Right atrium auricular region (tissue), 2 donors: ENCODE measurements around the gene ZNF219. TPM values are rescaled to one million over a fixed set of nuclear protein-coding genes. Genes with fewer than 3 reads are reported as not detected.

Experiments used
- DNase-seq: peaks from one replicate; pipeline ENCODE4 v3.0.0-alpha.2; 2019; ENCODE audit warnings: low spot score
- H3K27ac ChIP-seq, 2 donors: fragments of 200-600 bp; sonication (generic); 1 replicate in 1 of 2; 2 replicates in 1 of 2; pipeline ENCODE4 v1.5.1; 2016 to 2019
- H3K27me3 ChIP-seq, 2 donors: fragments of 200-600 bp; sonication (generic); one replicate each; pipeline versions ENCODE4 v1.5.1 to v1.6.0; 2017 to 2019
- H3K36me3 ChIP-seq: fragments of 200-600 bp; sonication (generic); one replicate; pipeline ENCODE4 v1.5.1; 2016
- H3K4me1 ChIP-seq, 2 donors: fragments of 200-600 bp; sonication (generic); one replicate each; pipeline versions ENCODE4 v1.5.1 to v1.6.0; 2017 to 2019
- H3K4me3 ChIP-seq, 2 donors: fragments of 200-600 bp; sonication (generic); 1 replicate in 1 of 2; 2 replicates in 1 of 2; pipeline ENCODE4 v1.5.1; 2017 to 2019; ENCODE audit warnings: mild to moderate bottlenecking in 1 of 2, moderate library complexity in 1 of 2
- H3K9me3 ChIP-seq, 2 donors: fragments of 200-600 bp; sonication (generic); one replicate each; pipeline ENCODE4 v1.5.1; 2019
- CTCF ChIP-seq, 2 donors: fragments of 200-600 bp; sonication (generic); IDR thresholded peaks; one replicate each; pipeline ENCODE4 v1.5.1; 2019; ENCODE audit warnings: antibody characterized with exemption in 2 of 2
- total RNA-seq, 2 donors: library from RNA; depleted of rRNA; stranded (reverse); fragments of >200 nt; gene quantifications; one replicate each; pipeline ENCODE4 v1.1.0, GENCODE V29; 2016

The ZNF219 gene
- 10 to 100 TPM; 49.7 to 66.6 TPM for total RNA-seq

- no peaks in the 10 kb centered on the region for H3K27me3 ChIP-seq
- DNase-seq, result no peak
- TF ChIP-seq CTCF (IDR thresholded peaks at IDR 0.05), result peak in 1 of 2 donors; percentile 18
Measured at GRCh38 chr14:21098076-21098891, at the start of gene ZNF219. Gene ZNF219, minus strand, starts transcription at chr14:21098655. Its CDS starts 5,064 bp downstream, at chr14:21093591.

GRCh38 chr14:21145437-21145836, 47.0 kb upstream of the ZNF219 start:
- no peak for DNase-seq
- no peaks in the 10 kb centered on the region for H3K4me1 ChIP-seq
- peaks cover 0 to 16% of the 10 kb centered on the region in 2 donors for H3K9me3 ChIP-seq
- no peaks in the 10 kb centered on the region for H3K27me3 ChIP-seq
- H3K4me3 ChIP-seq, result no peak overlapping the region
- no peak for TF ChIP-seq CTCF (IDR thresholded peaks at IDR 0.05)
- no peaks in the 10 kb centered on the region for H3K36me3 ChIP-seq
- no peak overlapping the region for H3K27ac ChIP-seq

More at GRCh38 chr14:21098076-21098891, at the start of gene ZNF219:
- peak within 1 kb of the TSS; percentile 93 for H3K27ac ChIP-seq
- peak within 1 kb of the TSS; percentile 74 to 77 for H3K4me3 ChIP-seq
- peaks cover 0 to 57% of the 10 kb centered on the region in 2 donors for H3K4me1 ChIP-seq
- no peaks in the 10 kb centered on the region for H3K36me3 ChIP-seq
- H3K9me3 ChIP-seq, result no peaks in the 10 kb centered on the region

- Histone ChIP-seq H3K4me3 (no peak overlapping the region), H3K27me3 (no peaks in the 10 kb centered on the region), H3K9me3 (peaks cover 0 to 16% of the 10 kb centered on the region in 2 donors), H3K27ac (no peak overlapping the region), H3K4me1 (no peaks in the 10 kb centered on the region), H3K36me3 (no peaks in the 10 kb centered on the region)
- no peak for DNase-seq
- TF ChIP-seq CTCF (IDR thresholded peaks at IDR 0.05), result no peak
Measured at GRCh38 chr14:21142357-21142756, 43.9 kb upstream of the ZNF219 start.

- Histone ChIP-seq H3K4me3 (no peak overlapping the region), H3K27me3 (no peaks in the 10 kb centered on the region), H3K36me3 (no peaks in the 10 kb centered on the region), H3K4me1 (no peaks in the 10 kb centered on the region), H3K9me3 (no peaks in the 10 kb centered on the region), H3K27ac (no peak overlapping the region)
- no peak for DNase-seq
- peak; percentile 43 to 70 for TF ChIP-seq CTCF (IDR thresholded peaks at IDR 0.05)
Measured at GRCh38 chr14:21136024-21136423, 37.6 kb upstream of the ZNF219 start.

- DNase-seq, result no peak
- Histone ChIP-seq H3K4me1 (no peaks in the 10 kb centered on the region), H3K27ac (no peak overlapping the region), H3K36me3 (no peaks in the 10 kb centered on the region), H3K27me3 (no peaks in the 10 kb centered on the region), H3K9me3 (no peaks in the 10 kb centered on the region), H3K4me3 (no peak overlapping the region)
- no peak for TF ChIP-seq CTCF (IDR thresholded peaks at IDR 0.05)
Measured at GRCh38 chr14:21133901-21134300, 35.4 kb upstream of the ZNF219 start.
